DND-41 (cell line): ENCODE measurements around the gene MYH13.

Source experiments
- ATAC-seq: fragments of 200-7000 bp; cut with Tn5 transposase; 3 replicates; pipeline ENCODE4 v1.9.1; 2021; ENCODE audit warnings: low read depth; ENCODE audit not compliant: insufficient read depth
- DNase-seq: peaks from one replicate; pipeline ENCODE4 v3.0.0-alpha.2; 2020
- H2AFZ ChIP-seq: 2 replicates; pipeline ENCODE4 v1.6.0; 2012; ENCODE audit warnings: low read depth, low read length
- H3K27ac ChIP-seq: 2 replicates; pipeline ENCODE4 v1.5.1; 2012; ENCODE audit warnings: low read length, inconsistent platforms
- H3K27me3 ChIP-seq: fragments of 200-600 bp; sonication (generic); 2 replicates; pipeline ENCODE4 v1.6.0; 2012; ENCODE audit warnings: low read length, mild to moderate bottlenecking, inconsistent platforms; ENCODE audit not compliant: insufficient read depth, poor library complexity
- H3K36me3 ChIP-seq: 2 replicates; pipeline ENCODE4 v1.5.1; 2012; ENCODE audit warnings: low read length, inconsistent platforms; ENCODE audit not compliant: insufficient read depth
- H3K4me1 ChIP-seq: 2 replicates; pipeline ENCODE4 v1.5.1; 2012; ENCODE audit warnings: mild to moderate bottlenecking, low read length; ENCODE audit not compliant: insufficient read depth
- H3K4me2 ChIP-seq: 2 replicates; pipeline ENCODE4 v1.6.0; 2012; ENCODE audit warnings: mild to moderate bottlenecking, moderate library complexity, low read length, inconsistent platforms; ENCODE audit not compliant: insufficient read depth
- H3K4me3 ChIP-seq, 2 experiments: fragments of 200-600 bp in 1 of 2; shearing (Covaris generic) in 1 of 2; 2 replicates each; pipeline ENCODE4 v1.5.1; 2012 to 2016; ENCODE audit warnings: inconsistent platforms in 2 of 2, low read length in 2 of 2, mild to moderate bottlenecking in 2 of 2, low read depth in 1 of 2, moderate library complexity in 1 of 2
- H3K79me2 ChIP-seq: 2 replicates; pipeline ENCODE4 v1.6.0; 2012; ENCODE audit warnings: low read length, inconsistent platforms; ENCODE audit not compliant: insufficient read depth
- H3K9ac ChIP-seq: 2 replicates; pipeline ENCODE4 v1.6.0; 2012; ENCODE audit warnings: low read depth, mild to moderate bottlenecking, inconsistent platforms, low read length, moderate library complexity
- H3K9me3 ChIP-seq: 2 replicates; pipeline ENCODE4 v1.5.1; 2012; ENCODE audit warnings: low read length, moderate library complexity, mild to moderate bottlenecking, inconsistent platforms; ENCODE audit not compliant: insufficient read depth, severe bottlenecking
- H4K20me1 ChIP-seq: 2 replicates; pipeline ENCODE4 v1.6.0; 2012; ENCODE audit warnings: low read length; ENCODE audit not compliant: insufficient read depth
- EZH2 ChIP-seq: IDR thresholded peaks from 3 replicates; pipeline ENCODE4 v1.6.1; 2012; ENCODE audit warnings: borderline replicate concordance, low read depth, mild to moderate bottlenecking, moderate library complexity, low read length, inconsistent platforms; ENCODE audit not compliant: severe bottlenecking
- TF ChIP-seq, protein P1 (sequence below): IDR thresholded peaks from 2 replicates; pipeline ENCODE4 v1.5.1; 2012; ENCODE audit warnings: borderline replicate concordance, low read length, moderate library complexity, mild to moderate bottlenecking; ENCODE audit not compliant: poor library complexity, severe bottlenecking; ENCODE audit errors: extremely low read depth

Gene MYH13

DNA sequence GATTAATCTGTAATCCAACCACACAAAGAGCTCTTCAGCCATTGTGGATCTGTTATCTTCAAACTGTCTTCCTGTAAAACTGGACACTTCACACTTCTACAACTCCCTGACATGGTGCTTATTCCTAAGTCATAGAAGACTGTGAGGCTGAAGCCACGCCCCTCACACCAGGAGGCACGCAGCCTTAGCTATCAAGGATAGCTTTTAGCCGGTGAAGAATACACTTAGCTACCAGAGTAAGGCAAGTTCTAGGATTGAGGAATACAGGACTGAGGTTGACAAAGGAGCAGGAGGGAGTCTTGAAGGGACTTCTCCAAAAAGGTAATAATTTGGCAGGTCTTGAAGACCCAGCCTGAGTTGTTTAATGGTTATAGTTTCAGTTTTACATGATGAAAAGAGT lies 94.6 kb downstream of the MYH13 start:
- Histone ChIP-seq H3K9ac (no peak overlapping the region), H3K36me3 (no peaks in the 10 kb centered on the region), H3K27me3 (peaks cover 5% of the 10 kb centered on the region), H3K9me3 (no peaks in the 10 kb centered on the region), H2AFZ (no peak overlapping the region), H3K4me3 (no peak overlapping the region), H4K20me1 (no peaks in the 10 kb centered on the region), H3K79me2 (no peaks in the 10 kb centered on the region), H3K27ac (no peak overlapping the region), H3K4me2 (no peak overlapping the region), H3K4me1 (no peaks in the 10 kb centered on the region)
- TF ChIP-seq, protein P1, sequence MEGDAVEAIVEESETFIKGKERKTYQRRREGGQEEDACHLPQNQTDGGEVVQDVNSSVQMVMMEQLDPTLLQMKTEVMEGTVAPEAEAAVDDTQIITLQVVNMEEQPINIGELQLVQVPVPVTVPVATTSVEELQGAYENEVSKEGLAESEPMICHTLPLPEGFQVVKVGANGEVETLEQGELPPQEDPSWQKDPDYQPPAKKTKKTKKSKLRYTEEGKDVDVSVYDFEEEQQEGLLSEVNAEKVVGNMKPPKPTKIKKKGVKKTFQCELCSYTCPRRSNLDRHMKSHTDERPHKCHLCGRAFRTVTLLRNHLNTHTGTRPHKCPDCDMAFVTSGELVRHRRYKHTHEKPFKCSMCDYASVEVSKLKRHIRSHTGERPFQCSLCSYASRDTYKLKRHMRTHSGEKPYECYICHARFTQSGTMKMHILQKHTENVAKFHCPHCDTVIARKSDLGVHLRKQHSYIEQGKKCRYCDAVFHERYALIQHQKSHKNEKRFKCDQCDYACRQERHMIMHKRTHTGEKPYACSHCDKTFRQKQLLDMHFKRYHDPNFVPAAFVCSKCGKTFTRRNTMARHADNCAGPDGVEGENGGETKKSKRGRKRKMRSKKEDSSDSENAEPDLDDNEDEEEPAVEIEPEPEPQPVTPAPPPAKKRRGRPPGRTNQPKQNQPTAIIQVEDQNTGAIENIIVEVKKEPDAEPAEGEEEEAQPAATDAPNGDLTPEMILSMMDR = no peak
- no peak for TF ChIP-seq EZH2
- ATAC-seq (no peak), DNase-seq (no peak)

DNA sequence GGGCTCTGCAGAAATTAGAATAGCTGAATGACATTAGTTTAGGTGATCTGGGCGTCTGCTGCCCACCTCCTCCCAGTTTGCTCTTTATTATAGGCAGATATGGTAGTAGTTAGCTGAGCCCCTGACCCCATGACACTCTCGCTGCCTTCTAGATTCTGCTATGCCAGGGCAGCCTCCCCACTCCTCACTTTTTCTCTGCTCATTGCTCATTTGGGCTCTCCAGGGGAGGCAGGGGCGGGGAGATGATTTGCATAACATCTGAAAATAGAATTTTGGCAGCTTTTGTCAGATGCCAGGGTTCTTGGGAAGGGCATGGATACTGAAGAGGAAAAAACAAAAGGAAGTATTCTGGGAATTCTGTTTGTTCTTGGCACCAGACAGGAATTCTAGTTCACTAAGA lies 96.4 kb downstream of the MYH13 start:
- TF ChIP-seq, protein P1 = no peak
- no peak for TF ChIP-seq EZH2

DNA sequence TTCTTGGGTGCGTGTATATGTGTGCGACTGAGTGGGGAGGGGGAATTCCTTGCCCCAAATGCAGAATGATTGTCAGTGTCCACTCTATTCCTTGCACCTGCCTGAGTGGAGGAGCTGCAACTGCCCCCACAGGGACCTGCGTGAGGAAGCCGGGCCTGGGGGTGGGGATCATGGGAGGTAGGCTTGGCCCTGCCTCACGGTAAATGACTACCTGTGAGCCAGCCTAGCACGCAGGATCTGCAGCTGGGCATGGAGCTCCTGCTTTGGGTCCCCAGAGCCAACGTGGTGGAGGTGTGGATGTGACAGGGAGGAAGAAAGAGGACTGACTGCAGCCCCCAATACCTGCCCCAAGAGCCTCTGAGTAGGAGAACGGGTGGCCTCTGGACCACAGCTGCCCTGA lies 97.4 kb downstream of the MYH13 start:
- Histone ChIP-seq H3K9me3 (no peaks in the 10 kb centered on the region), H3K27me3 (peaks cover 1% of the 10 kb centered on the region), H3K4me3 (no peak overlapping the region), H3K4me2 (no peak overlapping the region), H2AFZ (no peak overlapping the region), H3K9ac (no peak overlapping the region), H3K79me2 (no peaks in the 10 kb centered on the region), H3K27ac (no peak overlapping the region), H4K20me1 (no peaks in the 10 kb centered on the region), H3K4me1 (no peaks in the 10 kb centered on the region), H3K36me3 (no peaks in the 10 kb centered on the region)
- ATAC-seq = no peak
- no peak for TF ChIP-seq EZH2
- TF ChIP-seq, protein P1 = no peak
- no peak for DNase-seq

More for the DNA sequence above, 96.4 kb downstream of the MYH13 start:
- Histone ChIP-seq H4K20me1 (no peaks in the 10 kb centered on the region), H3K36me3 (no peaks in the 10 kb centered on the region), H3K79me2 (no peaks in the 10 kb centered on the region), H3K27me3 (peaks cover 3% of the 10 kb centered on the region), H3K4me1 (no peaks in the 10 kb centered on the region), H3K4me2 (no peak overlapping the region), H3K9ac (no peak overlapping the region), H2AFZ (no peak overlapping the region), H3K27ac (no peak overlapping the region), H3K4me3 (no peak overlapping the region), H3K9me3 (no peaks in the 10 kb centered on the region)
- DNase-seq = no peak
- no peak for ATAC-seq

DNA sequence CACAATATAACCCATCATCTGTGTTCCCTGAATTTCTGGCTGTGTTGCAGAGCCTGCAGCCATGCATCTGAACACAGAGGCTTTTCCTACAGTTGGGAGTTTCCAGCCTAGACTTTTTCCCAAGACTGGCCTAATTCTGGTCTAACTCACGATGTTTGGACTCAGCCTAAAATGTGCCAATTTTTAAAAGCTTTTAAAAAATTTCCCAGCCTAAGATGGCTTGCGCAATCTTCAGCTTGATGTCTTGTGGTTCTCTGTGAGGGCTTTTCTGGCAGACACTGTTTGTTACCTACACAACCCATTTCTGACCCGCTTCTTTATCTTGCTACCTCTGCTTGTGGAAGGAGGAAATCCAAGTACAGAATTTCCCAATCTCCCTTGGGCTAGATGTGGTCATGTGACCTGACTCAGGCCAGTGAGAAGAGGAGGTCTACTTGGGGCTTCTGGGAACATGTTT lies 101.7 kb downstream of the MYH13 start:
- no peak overlapping the region for H2AFZ ChIP-seq
- no peaks in the 10 kb centered on the region for H3K79me2 ChIP-seq
- no peak overlapping the region for H3K9ac ChIP-seq
- no peak overlapping the region for H3K4me3 ChIP-seq
- TF ChIP-seq EZH2 = no peak
- TF ChIP-seq, protein P1 = no peak
- no peaks in the 10 kb centered on the region for H3K9me3 ChIP-seq
- H4K20me1 ChIP-seq = no peaks in the 10 kb centered on the region
- no peak overlapping the region for H3K27ac ChIP-seq
- H3K4me1 ChIP-seq = no peaks in the 10 kb centered on the region
- no peaks in the 10 kb centered on the region for H3K27me3 ChIP-seq
- no peaks in the 10 kb centered on the region for H3K36me3 ChIP-seq
- DNase-seq (no peak), ATAC-seq (no peak)
- H3K4me2 ChIP-seq = no peak overlapping the region
